Fibroblast of skin of left quadriceps (primary cell): ENCODE measurements around the gene FAM78A.
"Not testable (repeated sequence)": the region's sequence is repeated elsewhere in the genome, so short reads cannot be mapped to it uniquely, and the experiment has no call there.

Source experiments
- DNase-seq, 2 experiments: peaks; one replicate each; pipeline ENCODE4 v3.0.0-alpha.2; 2013; ENCODE audit warnings: low read depth in 2 of 2

The FAM78A gene

GRCh38 chr9:131264231-131264630 lies 12.1 kb downstream of the FAM78A start:
- no peak for DNase-seq

GRCh38 chr9:131263701-131264100 lies 12.6 kb downstream of the FAM78A start:
- no peak for DNase-seq

- not testable (repeated sequence) for DNase-seq
These were observed 13.3 kb downstream of the FAM78A start for GRCh38 chr9:131263033-131263343.

GRCh38 chr9:131262327-131263032 lies 13.8 kb downstream of the FAM78A start:
- no peak for DNase-seq

- no peak for DNase-seq
These were observed 15.4 kb downstream of the FAM78A start for GRCh38 chr9:131260751-131261452.

GRCh38 chr9:131259916-131260597 lies 16.3 kb downstream of the FAM78A start:
- no peak for DNase-seq

DNA sequence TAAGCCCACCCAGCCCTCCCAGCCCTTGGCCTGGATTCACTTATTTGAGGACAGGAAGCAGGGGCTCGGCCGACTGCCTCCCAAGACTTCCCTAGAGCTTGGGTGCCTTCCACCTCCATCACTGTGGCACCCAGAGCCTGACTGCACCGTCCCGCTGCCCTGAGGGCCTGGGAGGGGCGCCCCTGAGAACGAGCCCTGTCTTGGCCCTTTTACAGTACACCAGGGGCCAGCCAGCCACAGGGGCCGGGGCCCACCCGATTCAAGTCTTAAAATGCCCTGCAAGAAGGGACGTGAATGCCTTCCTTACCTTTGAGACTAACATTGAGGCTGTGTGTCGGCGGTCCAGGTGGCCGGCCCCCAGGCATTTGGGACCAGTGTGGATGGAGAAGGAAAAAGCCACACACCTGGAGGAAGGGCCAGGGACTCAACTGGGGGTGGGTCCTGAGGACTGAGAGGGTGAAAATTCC lies 16.8 kb downstream of the FAM78A start:
- DNase-seq = no peak

DNA sequence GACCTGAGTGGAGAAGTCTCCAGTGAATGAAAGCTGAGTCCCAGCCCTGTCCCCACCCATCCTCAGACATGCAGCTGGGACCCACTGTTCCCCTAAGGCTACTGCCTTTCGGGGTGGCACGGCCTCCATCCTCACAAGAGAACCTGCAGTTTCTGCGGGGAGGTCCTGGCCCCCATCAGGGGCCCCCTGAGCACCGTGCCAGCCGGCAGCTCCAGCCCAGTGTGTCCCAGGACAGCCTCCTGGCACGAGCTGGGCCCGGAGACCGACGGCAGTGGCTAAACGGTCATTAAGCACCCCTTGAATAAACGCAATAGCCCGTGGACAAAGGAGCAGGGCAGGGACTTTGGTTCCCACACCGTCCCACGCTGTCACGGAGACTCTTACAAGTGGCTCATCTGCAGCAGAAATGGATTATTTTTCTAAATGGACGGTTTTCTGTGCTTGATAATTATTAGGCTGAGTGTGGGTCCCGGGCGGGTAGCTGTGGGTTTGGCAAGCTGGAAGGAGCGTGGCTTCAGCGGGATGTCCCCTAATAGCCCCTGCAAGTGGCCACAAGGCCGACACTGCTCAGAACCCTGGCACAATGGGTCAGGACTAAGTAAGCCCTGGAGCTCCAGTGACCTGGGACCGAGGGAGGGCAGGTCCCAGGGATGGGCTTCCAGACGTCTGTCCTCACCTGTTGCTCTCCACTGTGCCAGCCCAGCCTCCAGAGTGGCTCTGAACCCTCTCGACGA lies 17.4 kb downstream of the FAM78A start:
- no peak for DNase-seq

- no peak for DNase-seq
These were observed 18.1 kb downstream of the FAM78A start for GRCh38 chr9:131258186-131258585.

- no peak for DNase-seq
These were observed 18.9 kb downstream of the FAM78A start for GRCh38 chr9:131257266-131258025.

DNA sequence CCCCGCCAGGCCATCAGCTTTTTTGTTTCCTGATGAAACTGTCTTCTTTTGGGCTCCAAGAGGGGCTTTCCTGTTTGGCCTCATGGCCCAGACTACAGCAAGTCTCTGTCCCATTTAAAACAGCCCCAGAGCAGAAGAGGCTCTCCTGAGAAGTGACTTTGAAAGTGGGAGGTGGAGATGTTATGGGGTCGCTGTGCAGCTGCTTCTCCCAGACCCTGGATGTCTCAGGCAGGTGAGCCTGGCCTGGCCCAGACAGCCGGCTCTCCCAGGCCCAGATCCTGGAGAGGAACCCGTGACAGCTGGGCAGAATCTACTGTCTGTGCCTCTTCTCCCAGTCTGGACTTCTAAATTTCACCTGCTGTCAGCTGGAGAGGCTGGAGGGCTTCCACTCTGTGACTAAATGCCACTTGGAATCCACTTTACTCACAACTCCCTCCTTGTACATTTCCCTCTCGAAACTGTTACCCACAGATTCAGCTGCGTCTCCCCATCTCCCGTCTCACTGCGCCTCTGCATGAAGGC lies 20.6 kb downstream of the FAM78A start:
- no peak for DNase-seq

DNA sequence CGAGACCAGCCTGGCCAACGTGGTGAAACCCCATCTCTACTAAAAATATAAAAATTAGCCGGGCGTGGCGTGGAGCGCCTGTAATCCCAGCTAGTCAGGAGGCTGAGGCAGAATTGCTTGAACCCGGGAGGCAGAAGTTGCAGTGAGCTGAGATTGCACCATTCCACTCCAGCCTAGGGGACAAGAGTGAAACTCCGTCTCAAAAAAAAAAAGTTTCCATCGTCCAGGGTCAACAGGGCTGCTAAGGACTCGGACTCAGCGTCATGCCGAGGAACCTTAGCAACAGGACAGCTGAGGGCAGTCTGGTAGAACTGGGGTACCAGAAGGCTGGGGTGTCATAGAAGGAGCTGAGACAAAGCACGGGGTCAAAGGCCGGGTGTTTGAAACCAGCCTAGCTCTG lies 21.7 kb downstream of the FAM78A start:
- no peak for DNase-seq

GRCh38 chr9:131253891-131254491 lies 22.3 kb downstream of the FAM78A start:
- peak; percentile 21 to 24 for DNase-seq

- DNase-seq = no peak
These were observed 24.2 kb downstream of the FAM78A start for GRCh38 chr9:131252120-131252519.

- DNase-seq = no peak
These were observed 29.7 kb downstream of the FAM78A start for GRCh38 chr9:131246618-131247017.

DNA sequence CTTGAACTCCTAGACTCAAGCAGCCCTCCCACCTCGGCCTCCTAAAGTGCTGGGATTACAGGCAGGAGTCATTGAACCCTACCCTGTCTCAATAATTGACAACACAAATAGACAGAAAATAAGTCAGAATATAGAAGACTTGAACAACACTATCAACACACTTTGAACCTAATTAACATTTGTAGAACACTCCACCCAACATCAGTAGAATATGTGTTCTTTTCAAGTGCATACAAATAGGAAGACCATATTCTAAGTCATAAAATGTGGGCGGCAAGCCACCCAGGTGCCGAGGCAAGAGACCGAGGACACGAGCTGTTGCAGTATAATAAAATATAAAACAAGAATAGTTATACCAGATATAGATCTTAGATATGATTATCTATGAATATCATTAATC lies 32.0 kb downstream of the FAM78A start:
- DNase-seq = not testable (repeated sequence)

DNA sequence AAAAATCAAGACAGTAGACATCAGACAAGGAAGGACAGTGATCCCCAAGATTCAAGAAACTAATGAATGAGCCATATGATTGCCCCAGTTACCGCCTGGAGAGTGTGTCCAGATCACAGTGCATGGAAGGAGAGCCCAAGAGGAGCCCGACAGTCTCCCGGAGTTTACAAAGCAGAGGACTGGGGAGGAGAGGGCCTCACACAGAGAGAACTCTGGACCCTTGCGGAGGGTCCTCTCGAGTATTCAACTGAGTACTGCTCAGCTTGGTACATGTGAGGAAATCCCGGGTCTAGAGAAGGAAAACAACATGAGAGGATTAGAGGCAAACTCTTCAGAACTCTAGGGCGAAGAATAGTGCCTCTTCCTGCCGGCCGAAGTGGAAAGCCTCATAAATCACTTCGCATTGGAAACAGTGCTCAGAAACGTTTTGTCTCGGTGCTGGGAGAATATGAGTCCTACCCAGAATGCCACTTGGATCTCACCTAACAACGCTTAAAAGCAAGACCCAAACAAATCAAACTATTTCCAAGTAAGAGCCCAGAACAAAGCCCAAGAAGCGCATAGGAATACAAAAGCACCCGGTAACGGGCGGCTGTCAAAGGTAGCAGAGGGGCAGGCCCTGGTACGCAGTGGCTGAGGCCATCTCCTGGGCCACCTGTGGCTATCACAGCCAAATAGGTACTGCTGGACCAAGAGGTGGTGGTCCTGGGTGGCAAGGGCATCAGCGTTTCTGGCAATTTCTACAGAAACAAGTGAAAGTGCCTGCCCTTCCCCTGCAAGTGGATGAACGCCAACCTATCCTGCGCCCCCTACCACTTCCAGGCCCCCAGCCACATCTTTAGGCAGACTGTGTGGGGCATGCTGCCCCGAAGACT lies 36.0 kb downstream of the FAM78A start:
- DNase-seq = no peak

DNA sequence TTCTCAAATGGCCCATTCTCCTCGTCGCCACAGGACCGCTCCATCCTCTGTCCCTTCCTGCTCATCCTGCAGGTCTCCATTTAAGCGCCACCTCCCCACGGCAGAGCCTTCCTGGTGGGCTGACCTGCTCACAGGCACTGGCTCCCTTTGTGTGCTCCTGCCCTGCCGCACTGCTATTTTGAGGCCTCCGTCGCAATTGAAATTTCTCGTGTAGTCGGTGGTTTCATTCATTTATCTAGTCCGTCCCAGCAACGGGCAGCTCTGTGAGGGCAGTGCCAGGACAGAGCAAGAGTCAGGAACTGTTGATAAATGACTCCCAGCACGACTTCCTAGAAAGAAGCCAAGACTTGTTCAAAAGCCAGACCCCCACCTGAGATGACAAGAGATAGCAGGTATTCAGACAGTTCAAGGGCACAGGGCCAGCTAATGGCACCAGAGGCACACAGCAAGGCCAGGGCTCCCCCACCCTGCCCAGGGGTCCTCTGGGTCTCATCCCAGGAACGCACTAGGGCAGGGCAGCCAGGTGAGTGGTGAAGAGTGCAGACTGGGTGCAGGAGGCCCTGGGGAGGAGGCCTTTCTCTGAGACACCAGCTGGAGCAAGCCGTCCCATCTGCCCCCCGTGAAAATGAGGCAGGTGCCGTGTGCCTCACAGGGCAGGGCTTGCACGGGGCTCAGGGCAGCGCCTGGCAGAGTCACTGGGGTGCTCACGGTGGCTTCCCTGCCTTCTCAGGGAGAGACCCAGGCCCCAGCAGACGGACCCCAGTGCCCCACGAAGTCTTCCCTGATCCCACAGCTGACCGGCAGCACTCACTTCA lies 36.9 kb downstream of the FAM78A start:
- no peak for DNase-seq
